BJ (cell line): Measurements from ENCODE around the gene PAXX. TPM values are rescaled to one million over a fixed set of nuclear protein-coding genes. Genes with fewer than 3 reads are reported as not detected.

Experiments
- CTCF ChIA-PET: fragments of 350-600 bp; formaldehyde crosslinking; extraction: SDS; loops from one replicate; lab custom pipeline; 2021; ENCODE audit warnings: antibody characterized with exemption, inconsistent platforms; lab: Yijun Ruan, JAX
- POLR2A ChIA-PET: fragments of 300-600 bp; sonication (Branson Sonifier 250); formaldehyde crosslinking; extraction: SDS; loops from one replicate; lab custom pipeline; 2021; ENCODE audit warnings: antibody characterized with exemption; lab: Charles Lee
- DNase-seq: peaks from one replicate; pipeline ENCODE4 v3.0.0-alpha.2; 2011; ENCODE audit warnings: low read depth
- H3K27me3 ChIP-seq: 2 replicates; pipeline ENCODE4 v1.6.0; 2011; ENCODE audit warnings: low read length; ENCODE audit not compliant: control insufficient read depth, insufficient read depth
- H3K36me3 ChIP-seq: 2 replicates; pipeline ENCODE4 v1.5.1; 2011; ENCODE audit warnings: low read length; ENCODE audit not compliant: control insufficient read depth, insufficient read depth
- H3K4me3 ChIP-seq: 2 replicates; pipeline ENCODE4 v1.5.1; 2011; ENCODE audit warnings: low read depth, mild to moderate bottlenecking, control low read depth, low read length
- CTCF ChIP-seq: IDR thresholded peaks from 2 replicates; pipeline ENCODE4 v1.5.1; 2011; ENCODE audit warnings: low read depth, mild to moderate bottlenecking, control low read depth, inconsistent platforms, low read length, moderate library complexity; ENCODE audit not compliant: insufficient read depth
- polyA plus RNA-seq: library from polyadenylated mRNA; depleted of rRNA; stranded (reverse); fragments of >200 nt; gene quantifications from 2 replicates; pipeline ENCODE4 v1.2.3, GENCODE V29; 2011

PAXX gene
- polyA plus RNA-seq, 1 experiment = 11.8 TPM

- no peaks in the 10 kb centered on the region for H3K27me3 ChIP-seq
- peaks cover 8% of the 10 kb centered on the region for H3K36me3 ChIP-seq
- no peak overlapping the region for H3K4me3 ChIP-seq
- DNase-seq = no peak
- POLR2A ChIA-PET = no interaction called here
- CTCF ChIA-PET = interaction anchor here (0.8 to 10.7 kb wide), 2 partner anchors 13 to 214 kb away, joined by 3 to 50 read pairs; no protein-coding TSS in a partner anchor
- TF ChIP-seq CTCF = no peak
These were observed 30.4 kb downstream of the PAXX start for GRCh38 chr9:137022662-137023008.

- no peak overlapping the region for H3K4me3 ChIP-seq
- DNase-seq = no peak
- H3K27me3 ChIP-seq = no peaks in the 10 kb centered on the region
- H3K36me3 ChIP-seq = peaks cover 6% of the 10 kb centered on the region
- ChIA-PET POLR2A (no interaction called here), CTCF (interaction anchor here (10.7 kb wide), 1 partner anchor 13 kb away, joined by 50 read pairs; no protein-coding TSS in a partner anchor)
- no peak for TF ChIP-seq CTCF
These were observed 30.9 kb downstream of the PAXX start for GRCh38 chr9:137023157-137023556.

- POLR2A ChIA-PET = no interaction called here
- Histone ChIP-seq H3K4me3 (no peak overlapping the region), H3K36me3 (peaks cover 6% of the 10 kb centered on the region), H3K27me3 (no peaks in the 10 kb centered on the region)
- CTCF ChIA-PET = interaction anchor here (10.7 kb wide), 1 partner anchor 13 kb away, joined by 50 read pairs; no protein-coding TSS in a partner anchor
- no peak for TF ChIP-seq CTCF
- DNase-seq = no peak
These were observed 31.4 kb downstream of the PAXX start for GRCh38 chr9:137023583-137023991.

GRCh38 chr9:137025517-137025966 is 33.3 kb downstream of the PAXX start:
- POLR2A ChIA-PET = no interaction called here
- Histone ChIP-seq H3K4me3 (no peak overlapping the region), H3K36me3 (peaks cover 5% of the 10 kb centered on the region), H3K27me3 (no peaks in the 10 kb centered on the region)
- CTCF ChIA-PET = interaction anchor here (1.1 to 10.7 kb wide), 6 partner anchors 11 to 77 kb away, joined by 5 to 50 read pairs (median 6); partner anchors contain the start of genes CLIC3 and SAPCD2
- DNase-seq = no peak
- TF ChIP-seq CTCF = no peak

GRCh38 chr9:137026384-137026783 is 34.2 kb downstream of the PAXX start:
- Histone ChIP-seq H3K36me3 (peaks cover 1% of the 10 kb centered on the region), H3K27me3 (no peaks in the 10 kb centered on the region), H3K4me3 (no peak overlapping the region)
- ChIA-PET POLR2A (no interaction called here), CTCF (interaction anchor here (0.7 to 10.7 kb wide), 11 partner anchors 10 to 238 kb away, joined by 3 to 50 read pairs (median 5); partner anchors contain the start of genes AJM1, CLIC3 and SAPCD2)
- no peak for DNase-seq
- no peak for TF ChIP-seq CTCF
